ENCODE results near the gene FPR1. TPM values are rescaled to one million over a fixed set of nuclear protein-coding genes. Genes with fewer than 3 reads are reported as not detected.

The FPR1 gene
- total RNA-seq, 2 donors from 2014 or later: not detected

GRCh38 chr19:51712461-51713081 is 39.1 kb downstream of the FPR1 start:
- H3K27me3 Mint-ChIP-seq: peaks cover 17% of the 10 kb centered on the region
- no peaks in the 10 kb centered on the region for H3K9me3 Mint-ChIP-seq
- peaks cover 2% of the 10 kb centered on the region for H3K36me3 Mint-ChIP-seq (ENCODE audit: low read depth)
- H3K4me1 Mint-ChIP-seq: peaks cover 5% of the 10 kb centered on the region
- H3K27ac Mint-ChIP-seq: no peak overlapping the region
- no peak overlapping the region for H3K4me3 Mint-ChIP-seq
- ATAC-seq (replicated peaks): no peak

- H3K9me3 Mint-ChIP-seq: no peaks in the 10 kb centered on the region
- H3K27me3 Mint-ChIP-seq: peaks cover 14% of the 10 kb centered on the region
- peaks cover 11% of the 10 kb centered on the region for H3K36me3 Mint-ChIP-seq (ENCODE audit: low read depth)
- H3K4me1 Mint-ChIP-seq: peaks cover 5% of the 10 kb centered on the region
- ATAC-seq (replicated peaks): no peak
- H3K27ac Mint-ChIP-seq: no peak overlapping the region
- H3K4me3 Mint-ChIP-seq: no peak overlapping the region
These were observed 40.0 kb downstream of the FPR1 start for GRCh38 chr19:51711702-51712101.

GRCh38 chr19:51710163-51710562 is 41.5 kb downstream of the FPR1 start:
- Mint-ChIP-seq H3K9me3 (no peaks in the 10 kb centered on the region), H3K27ac (no peak overlapping the region), H3K4me1 (peaks cover 16% of the 10 kb centered on the region), H3K27me3 (peaks cover 5% of the 10 kb centered on the region), H3K36me3 (ENCODE audit: low read depth) (peaks cover 26% of the 10 kb centered on the region), H3K4me3 (no peak overlapping the region)
- ATAC-seq (replicated peaks): no peak

DNA sequence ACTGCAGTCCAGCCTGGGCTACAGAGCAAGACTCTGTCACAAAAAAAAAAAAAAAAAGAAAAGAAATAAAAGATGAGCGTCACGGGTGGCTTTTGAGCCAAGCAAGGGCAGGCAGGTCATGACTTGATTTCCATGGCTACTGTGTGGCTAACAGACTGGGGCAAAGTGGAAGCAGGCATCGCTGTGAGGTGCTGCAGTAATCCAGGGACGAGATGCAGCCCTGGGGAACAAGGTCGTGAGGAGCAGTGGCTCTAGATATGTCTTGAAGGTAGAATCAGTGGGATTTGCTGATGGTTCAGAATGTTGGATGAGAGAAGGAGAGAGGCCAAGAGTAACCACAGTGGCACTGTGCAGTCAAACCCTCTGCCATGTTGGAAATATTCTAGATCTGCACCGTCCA is 42.1 kb downstream of the FPR1 start:
- Mint-ChIP-seq H3K9me3 (no peaks in the 10 kb centered on the region), H3K4me1 (peaks cover 18% of the 10 kb centered on the region), H3K27me3 (peaks cover 5% of the 10 kb centered on the region), H3K27ac (no peak overlapping the region), H3K36me3 (ENCODE audit: low read depth) (peaks cover 32% of the 10 kb centered on the region), H3K4me3 (no peak overlapping the region)
- ATAC-seq (replicated peaks): no peak

DNA sequence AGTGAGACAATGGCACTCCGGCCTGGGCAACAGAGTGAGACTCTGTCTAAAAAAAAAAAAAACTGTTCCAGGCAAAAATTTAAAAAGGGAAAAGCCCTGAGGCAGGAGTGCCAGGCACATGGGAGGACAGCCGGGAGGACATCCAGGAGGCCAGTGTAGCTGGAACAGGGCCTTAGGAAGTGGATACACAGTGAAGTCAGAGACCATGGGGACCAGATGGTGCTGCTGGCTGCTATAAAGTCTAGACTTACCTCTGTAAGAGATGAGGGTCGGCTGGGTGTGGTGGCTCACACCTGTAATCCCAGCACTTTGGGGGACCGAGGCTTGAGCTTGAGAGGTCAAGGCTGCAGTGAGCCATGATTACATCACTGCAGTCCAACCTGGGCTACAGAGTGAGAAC is 42.9 kb downstream of the FPR1 start:
- ATAC-seq (replicated peaks): no peak
- H3K36me3 Mint-ChIP-seq (ENCODE audit: low read depth): peaks cover 37% of the 10 kb centered on the region
- no peaks in the 10 kb centered on the region for H3K9me3 Mint-ChIP-seq
- H3K4me1 Mint-ChIP-seq: peaks cover 18% of the 10 kb centered on the region
- peaks cover 5% of the 10 kb centered on the region for H3K27me3 Mint-ChIP-seq
- H3K27ac Mint-ChIP-seq: no peak overlapping the region
- no peak overlapping the region for H3K4me3 Mint-ChIP-seq

DNA sequence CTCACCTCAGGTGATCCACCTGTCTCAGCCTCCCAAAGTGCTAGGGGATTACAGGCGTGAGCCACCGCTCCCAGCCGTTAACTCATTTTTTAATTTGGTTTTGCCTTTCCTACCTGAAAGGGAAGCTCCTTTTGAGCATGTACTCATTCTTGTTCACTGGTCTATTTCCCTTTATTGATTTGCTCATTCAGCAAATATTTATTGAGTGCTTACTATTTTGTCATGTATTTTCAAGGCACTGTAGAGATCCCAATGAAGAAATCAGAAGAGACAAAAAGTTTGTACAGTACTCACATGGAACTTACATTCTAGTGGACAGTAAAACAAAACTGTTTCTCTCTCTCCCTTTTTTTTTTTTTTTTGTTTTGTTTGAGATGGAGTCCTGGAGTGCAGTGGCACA is 44.8 kb downstream of the FPR1 start:
- H3K4me3 Mint-ChIP-seq: peak overlapping the region; percentile 88
- no peak for ATAC-seq (replicated peaks)
- H3K27ac Mint-ChIP-seq: no peak overlapping the region

DNA sequence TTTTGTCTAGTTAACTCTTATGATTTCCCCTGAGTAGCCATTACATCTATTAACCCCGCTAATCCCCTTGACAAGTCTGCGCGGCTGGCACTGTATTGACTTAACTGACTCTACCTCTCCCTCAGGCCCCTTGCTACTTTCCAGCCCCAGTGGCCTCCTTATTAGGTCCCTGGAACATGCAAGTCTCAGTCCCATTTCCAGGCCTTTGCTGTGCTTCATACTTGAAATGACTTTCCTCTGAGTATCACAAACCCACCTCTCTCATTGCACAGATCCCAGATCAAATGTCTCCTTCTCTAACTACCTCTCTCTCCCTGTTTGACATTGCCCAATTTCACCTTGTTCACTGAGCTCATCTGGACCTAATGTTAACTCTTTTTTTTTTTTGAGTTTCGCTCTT is 45.4 kb downstream of the FPR1 start:
- H3K4me3 Mint-ChIP-seq: peak overlapping the region; percentile 88
- peaks cover 37% of the 10 kb centered on the region for H3K36me3 Mint-ChIP-seq (ENCODE audit: low read depth)
- ATAC-seq (replicated peaks): no peak
- H3K9me3 Mint-ChIP-seq: no peaks in the 10 kb centered on the region
- H3K4me1 Mint-ChIP-seq: peaks cover 32% of the 10 kb centered on the region
- peak overlapping the region; percentile 96 for H3K27ac Mint-ChIP-seq
- H3K27me3 Mint-ChIP-seq: no peaks in the 10 kb centered on the region

More for the DNA sequence above, 44.8 kb downstream of the FPR1 start:
- peaks cover 32% of the 10 kb centered on the region for H3K4me1 Mint-ChIP-seq
- no peaks in the 10 kb centered on the region for H3K9me3 Mint-ChIP-seq
- no peaks in the 10 kb centered on the region for H3K27me3 Mint-ChIP-seq
- H3K36me3 Mint-ChIP-seq (ENCODE audit: low read depth): peaks cover 37% of the 10 kb centered on the region

GRCh38 chr19:51704626-51705025 is 47.1 kb downstream of the FPR1 start:
- peak overlapping the region; percentile 96 for H3K27ac Mint-ChIP-seq
- H3K4me3 Mint-ChIP-seq: peak overlapping the region; percentile 88
- peaks cover 37% of the 10 kb centered on the region for H3K36me3 Mint-ChIP-seq (ENCODE audit: low read depth)
- no peak for ATAC-seq (replicated peaks)
- H3K4me1 Mint-ChIP-seq: peaks cover 32% of the 10 kb centered on the region
- H3K9me3 Mint-ChIP-seq: no peaks in the 10 kb centered on the region
- H3K27me3 Mint-ChIP-seq: no peaks in the 10 kb centered on the region

GRCh38 chr19:51703575-51704515 is 47.8 kb downstream of the FPR1 start:
- Mint-ChIP-seq H3K4me1 (peaks cover 32% of the 10 kb centered on the region), H3K4me3 (peak overlapping the region; percentile 88), H3K27ac (peak overlapping the region; percentile 96), H3K36me3 (ENCODE audit: low read depth) (peaks cover 37% of the 10 kb centered on the region), H3K9me3 (no peaks in the 10 kb centered on the region), H3K27me3 (no peaks in the 10 kb centered on the region)
- ATAC-seq (replicated peaks): peak; percentile 95

DNA sequence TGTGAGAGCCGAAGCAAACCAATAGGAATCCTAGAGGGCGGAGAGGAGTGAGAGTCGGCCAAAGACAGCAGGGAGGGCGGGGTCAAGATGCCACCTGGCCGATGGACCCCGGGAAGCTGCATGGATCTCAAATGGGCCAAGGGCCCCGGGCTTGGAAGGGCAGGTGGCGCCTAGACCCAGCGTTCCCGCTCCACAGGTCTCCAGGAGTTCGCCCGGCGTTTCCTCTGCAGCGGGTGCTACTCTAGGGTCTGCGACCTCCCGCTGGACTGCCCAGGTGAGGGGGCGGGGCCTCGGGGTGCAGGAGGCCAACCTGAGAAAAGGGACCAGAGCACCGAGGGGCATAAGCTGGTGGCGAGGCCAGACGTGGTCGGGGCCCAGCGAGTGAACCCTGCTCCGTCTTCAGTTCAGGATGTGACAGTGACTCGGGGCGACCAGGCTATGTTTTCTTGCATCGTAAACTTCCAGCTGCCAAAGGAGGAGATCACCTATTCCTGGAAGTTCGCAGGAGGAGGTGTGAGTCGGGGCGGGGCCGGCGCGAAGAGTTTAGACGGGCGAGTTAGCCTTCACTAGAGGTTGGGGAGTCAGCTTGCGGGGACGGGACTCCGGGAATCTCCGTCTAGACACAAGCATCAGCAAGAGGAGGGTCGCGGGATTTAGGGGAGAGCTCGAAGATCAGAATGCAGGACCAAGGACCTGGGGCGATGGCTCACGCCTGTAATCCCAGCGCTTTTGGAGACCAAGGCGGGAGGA is 48.7 kb downstream of the FPR1 start:
- Mint-ChIP-seq H3K36me3 (ENCODE audit: low read depth) (peaks cover 41% of the 10 kb centered on the region), H3K4me1 (peaks cover 28% of the 10 kb centered on the region), H3K27ac (peak overlapping the region; percentile 96), H3K4me3 (peak overlapping the region; percentile 88), H3K27me3 (no peaks in the 10 kb centered on the region), H3K9me3 (no peaks in the 10 kb centered on the region)
- ATAC-seq (replicated peaks): no peak

DNA sequence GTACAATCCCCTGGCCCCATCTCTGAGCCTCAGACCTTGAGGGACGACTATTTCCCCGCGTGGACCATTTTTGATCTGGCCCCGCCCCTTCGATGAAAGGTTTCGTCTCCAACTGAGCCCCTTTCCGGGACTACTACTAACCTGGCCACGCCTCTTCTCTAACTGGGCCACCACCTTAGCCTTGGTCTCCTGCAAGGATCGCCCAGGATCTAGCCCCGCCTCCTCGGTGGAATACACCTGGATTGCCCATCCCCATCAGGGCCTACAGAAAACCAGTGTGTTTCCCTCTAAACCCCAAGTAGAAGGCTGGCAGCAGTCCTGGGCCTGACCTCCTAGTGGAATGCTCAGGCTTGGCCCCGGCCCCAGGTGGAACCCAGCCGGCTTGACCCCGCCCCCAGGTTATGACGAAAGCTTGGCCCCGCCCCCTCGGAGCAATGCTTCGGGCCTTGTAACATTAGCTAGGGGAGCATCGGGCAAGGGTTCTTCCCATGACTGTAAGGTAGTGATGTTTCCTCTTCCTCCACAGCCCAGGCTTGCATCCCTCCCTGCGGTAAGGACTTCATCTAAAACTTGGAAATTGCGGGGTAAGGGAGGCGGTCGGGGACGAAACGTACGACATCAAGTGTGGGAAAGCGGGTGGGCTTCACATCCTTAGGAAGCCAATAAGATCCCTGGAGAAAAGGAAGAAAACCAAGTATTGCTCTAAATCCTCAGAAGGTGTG is 49.4 kb downstream of the FPR1 start:
- peaks cover 27% of the 10 kb centered on the region for H3K4me1 Mint-ChIP-seq
- H3K27me3 Mint-ChIP-seq: no peaks in the 10 kb centered on the region
- peak overlapping the region; percentile 88 for H3K4me3 Mint-ChIP-seq
- peak; percentile 16 for ATAC-seq (replicated peaks)
- peak overlapping the region; percentile 96 for H3K27ac Mint-ChIP-seq
- no peaks in the 10 kb centered on the region for H3K9me3 Mint-ChIP-seq
- peaks cover 36% of the 10 kb centered on the region for H3K36me3 Mint-ChIP-seq (ENCODE audit: low read depth)

- Mint-ChIP-seq H3K27ac (no peak overlapping the region), H3K4me3 (no peak overlapping the region)
- ATAC-seq (replicated peaks): no peak
These were observed 50.1 kb downstream of the FPR1 start for GRCh38 chr19:51701468-51702100.

GRCh38 chr19:51699170-51699569 is 52.5 kb downstream of the FPR1 start:
- Mint-ChIP-seq H3K27ac (no peak overlapping the region), H3K9me3 (no peaks in the 10 kb centered on the region), H3K36me3 (ENCODE audit: low read depth) (peaks cover 5% of the 10 kb centered on the region), H3K4me3 (no peak overlapping the region), H3K4me1 (peaks cover 14% of the 10 kb centered on the region), H3K27me3 (no peaks in the 10 kb centered on the region)
- ATAC-seq (replicated peaks): no peak

More at GRCh38 chr19:51701468-51702100, 50.1 kb downstream of the FPR1 start:
- H3K9me3 Mint-ChIP-seq: no peaks in the 10 kb centered on the region
- peaks cover 27% of the 10 kb centered on the region for H3K4me1 Mint-ChIP-seq
- H3K36me3 Mint-ChIP-seq (ENCODE audit: low read depth): peaks cover 29% of the 10 kb centered on the region
- H3K27me3 Mint-ChIP-seq: no peaks in the 10 kb centered on the region
